ENCODE data around the gene SPEF1. TPM values are rescaled to one million over a fixed set of nuclear protein-coding genes. Genes with fewer than 3 reads are reported as not detected.

The SPEF1 gene
- total and polyA plus RNA-seq, 2 of the 4 experiments (the other 2 are of a cell fraction): 0.15 TPM; not detected in 1

- H3K9me1 ChIP-seq (ENCODE audit: insufficient read depth, low read length): peaks cover 32% of the 10 kb centered on the region
- peak overlapping the region; percentile 4; the same call in 1 of the 2 replicates for H2AK5ac ChIP-seq (ENCODE audit: low read depth, low read length)
- no TSS peak for BruUV-seq (replicated peaks)
- H3K4ac ChIP-seq (ENCODE audit: low read depth, low read length): peak overlapping the region; percentile 56; the same call in 1 of the 2 replicates
- H2BK15ac ChIP-seq (ENCODE audit: low read depth, low read length): 0 out of 3 replicates have a peak overlapping the region, but pooled peaks have one; percentile 51
- H3K4me2 ChIP-seq (ENCODE audit: low read depth, low read length): no peak overlapping the region
- dilution Hi-C loops (cut with HindIII; ENCODE audit: low sequenced_read_pairs, unreplicated experiment): no loop called here
- in situ Hi-C loops (cut with MboI; ENCODE audit: low sequenced_read_pairs): no loop called here
- no peak for ATAC-seq (ENCODE audit: low read depth)
- intact Hi-C loops (cut with micrococcal nuclease): no loop called here
- TF ChIP-seq NFE2L2 (IDR thresholded peaks at IDR 0.05; ENCODE audit: low read depth, low read length): no peak
- TF ChIP-seq SMC3 (IDR thresholded peaks at IDR 0.05; ENCODE audit: low read depth, low read length): no peak
- TF ChIP-seq CEBPB (IDR thresholded peaks at IDR 0.05; ENCODE audit: low read depth, low read length): peak; percentile 50
- no peak overlapping the region for H3K18ac ChIP-seq (ENCODE audit: low read depth, low read length)
- no peak overlapping the region for H4K8ac ChIP-seq (ENCODE audit: low read depth in 2 of 2, low read length in 2 of 2)
- H2BK5ac ChIP-seq (ENCODE audit: low read depth, low read length, poor library complexity, severe bottlenecking): peak overlapping the region; percentile 29
- H2AFZ ChIP-seq (replicated peaks; ENCODE audit: low read length, poor library complexity): no peak overlapping the region
- H4K5ac ChIP-seq (ENCODE audit: low read depth, low read length): no peak overlapping the region
- H3K23ac ChIP-seq (ENCODE audit: low read depth, low read length): no peak overlapping the region
- WGBS, 2 experiments (ENCODE audit: extremely low coverage in 2 of 2, insufficient read length in 1 of 2): 100% methylated on average over 3 of the region's 11 CpGs; no CpG with 5 or more reads in 1 of the 2 experiments
- POLR2A ChIA-PET (ENCODE audit: unreplicated experiment): no interaction called here
- no peaks in the 10 kb centered on the region for H4K20me1 ChIP-seq (ENCODE audit: insufficient read depth, low read length)
- peaks cover 64% of the 10 kb centered on the region for H3K36me3 ChIP-seq (ENCODE audit: control insufficient read depth, insufficient read depth, low read length)
- peak overlapping the region; percentile 52; the same call in 1 of the 2 replicates for H2BK20ac ChIP-seq (ENCODE audit: low read depth, low read length)
- H3K27me3 ChIP-seq (ENCODE audit: control insufficient read depth, insufficient read depth, low read length): no peaks in the 10 kb centered on the region
- no peak overlapping the region for H3K4me3 ChIP-seq (ENCODE audit: insufficient read depth, low read depth, low read length)
- H2AK9ac ChIP-seq (replicated peaks; ENCODE audit: low read depth, low read length, poor library complexity): peak overlapping the region; percentile 86
- no peak overlapping the region for H3K14ac ChIP-seq (replicated peaks; ENCODE audit: low read depth, low read length)
- CTCF ChIA-PET: interaction anchor here (1.3 kb wide), 1 partner anchor 14 kb away, joined by 4 read pairs; no protein-coding TSS in a partner anchor
- H3K27ac ChIP-seq (ENCODE audit: insufficient read depth, low read length): peak overlapping the region; percentile 18; the same call in 1 of the 2 replicates
- peak overlapping the region; percentile 51; the same call in 1 of the 2 replicates for H4K91ac ChIP-seq (ENCODE audit: insufficient read depth, low read depth, low read length)
- no peaks in the 10 kb centered on the region for H3K9me3 ChIP-seq (ENCODE audit: control insufficient read depth, insufficient read depth, low read length)
- no peak overlapping the region for H3K56ac ChIP-seq (ENCODE audit: extremely low read depth, insufficient read depth, low read length)
- H3K9ac ChIP-seq (ENCODE audit: low read depth, low read length): no peak overlapping the region
- H3K79me1 ChIP-seq (ENCODE audit: low read depth in 1 of 2, low read length in 2 of 2): peaks cover 19 to 86% of the 10 kb centered on the region in 2 experiments
- H3K4me1 ChIP-seq (ENCODE audit: control insufficient read depth, insufficient read depth, low read length): peaks cover 31% of the 10 kb centered on the region
- peak overlapping the region; percentile 51 for H2BK120ac ChIP-seq (ENCODE audit: low read depth, low read length)
- DNase-seq: no peak
These were observed 23.1 kb upstream of the SPEF1 start for GRCh38 chr20:3804254-3804751.

Data from IMR-90 (cell line).